Coronary artery (tissue), 2 donors: ENCODE data around the gene ASZ1.

Experiments used
- DNase-seq: peaks from one replicate; pipeline ENCODE4 v3.0.0-alpha.2; 2017; ENCODE audit warnings: low spot score
- H3K27ac ChIP-seq, 2 donors: fragments of 200-600 bp; sonication (generic); one replicate each; pipeline ENCODE4 v1.5.1; 2016 to 2019
- H3K4me3 ChIP-seq: fragments of 200-600 bp; sonication (generic); 2 replicates; pipeline ENCODE4 v1.5.1; 2016; ENCODE audit warnings: mild to moderate bottlenecking, moderate library complexity
- TF ChIP-seq, protein P1 (sequence below): fragments of 200-600 bp; sonication (generic); IDR thresholded peaks from one replicate; pipeline ENCODE4 v1.5.1; 2019; ENCODE audit warnings: antibody characterized with exemption

Gene ASZ1

DNA sequence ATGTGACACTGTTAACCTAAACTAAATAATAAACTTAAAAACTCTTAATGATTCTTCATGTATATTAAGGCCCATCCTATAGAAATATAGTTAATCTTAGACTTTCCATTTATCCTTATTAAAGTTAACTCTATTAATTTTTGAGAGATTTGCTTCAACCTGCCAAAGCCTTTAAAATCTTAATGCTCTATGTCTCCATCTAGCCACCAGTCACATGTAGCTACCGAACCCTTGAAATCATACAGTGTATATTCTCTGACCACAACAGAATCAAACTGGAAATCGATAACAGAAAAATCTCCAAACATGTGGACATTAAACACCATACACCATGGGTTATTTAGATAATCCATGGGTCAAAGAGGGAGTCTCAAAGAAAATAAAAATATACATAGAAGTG, 51.9 kb downstream of the ASZ1 start:
- DNase-seq: no peak
- TF ChIP-seq, protein P1, sequence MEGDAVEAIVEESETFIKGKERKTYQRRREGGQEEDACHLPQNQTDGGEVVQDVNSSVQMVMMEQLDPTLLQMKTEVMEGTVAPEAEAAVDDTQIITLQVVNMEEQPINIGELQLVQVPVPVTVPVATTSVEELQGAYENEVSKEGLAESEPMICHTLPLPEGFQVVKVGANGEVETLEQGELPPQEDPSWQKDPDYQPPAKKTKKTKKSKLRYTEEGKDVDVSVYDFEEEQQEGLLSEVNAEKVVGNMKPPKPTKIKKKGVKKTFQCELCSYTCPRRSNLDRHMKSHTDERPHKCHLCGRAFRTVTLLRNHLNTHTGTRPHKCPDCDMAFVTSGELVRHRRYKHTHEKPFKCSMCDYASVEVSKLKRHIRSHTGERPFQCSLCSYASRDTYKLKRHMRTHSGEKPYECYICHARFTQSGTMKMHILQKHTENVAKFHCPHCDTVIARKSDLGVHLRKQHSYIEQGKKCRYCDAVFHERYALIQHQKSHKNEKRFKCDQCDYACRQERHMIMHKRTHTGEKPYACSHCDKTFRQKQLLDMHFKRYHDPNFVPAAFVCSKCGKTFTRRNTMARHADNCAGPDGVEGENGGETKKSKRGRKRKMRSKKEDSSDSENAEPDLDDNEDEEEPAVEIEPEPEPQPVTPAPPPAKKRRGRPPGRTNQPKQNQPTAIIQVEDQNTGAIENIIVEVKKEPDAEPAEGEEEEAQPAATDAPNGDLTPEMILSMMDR: no peak
- Histone ChIP-seq H3K27ac (no peak overlapping the region), H3K4me3 (no peak overlapping the region)

DNA sequence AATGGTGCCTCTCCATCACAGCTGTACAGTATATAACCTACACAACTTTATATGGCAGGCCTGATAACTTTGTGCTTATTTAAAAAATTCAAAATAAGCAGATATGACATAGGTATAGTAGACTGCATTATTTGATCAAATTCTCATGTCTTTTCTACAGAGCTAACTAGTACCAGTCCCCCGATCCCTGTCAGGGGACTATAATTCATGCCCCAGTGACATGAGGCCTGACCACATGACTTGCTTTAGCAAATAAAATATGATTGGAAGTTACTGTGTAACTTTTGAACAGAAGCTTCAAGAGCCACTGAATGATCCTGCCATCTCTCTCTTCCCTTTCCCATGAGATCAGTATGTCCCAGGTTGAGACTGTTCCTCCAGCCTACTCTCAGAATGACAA, 55.2 kb downstream of the ASZ1 start:
- Histone ChIP-seq H3K27ac (no peak overlapping the region), H3K4me3 (no peak overlapping the region)
- no peak for DNase-seq
- TF ChIP-seq, protein P1: no peak

DNA sequence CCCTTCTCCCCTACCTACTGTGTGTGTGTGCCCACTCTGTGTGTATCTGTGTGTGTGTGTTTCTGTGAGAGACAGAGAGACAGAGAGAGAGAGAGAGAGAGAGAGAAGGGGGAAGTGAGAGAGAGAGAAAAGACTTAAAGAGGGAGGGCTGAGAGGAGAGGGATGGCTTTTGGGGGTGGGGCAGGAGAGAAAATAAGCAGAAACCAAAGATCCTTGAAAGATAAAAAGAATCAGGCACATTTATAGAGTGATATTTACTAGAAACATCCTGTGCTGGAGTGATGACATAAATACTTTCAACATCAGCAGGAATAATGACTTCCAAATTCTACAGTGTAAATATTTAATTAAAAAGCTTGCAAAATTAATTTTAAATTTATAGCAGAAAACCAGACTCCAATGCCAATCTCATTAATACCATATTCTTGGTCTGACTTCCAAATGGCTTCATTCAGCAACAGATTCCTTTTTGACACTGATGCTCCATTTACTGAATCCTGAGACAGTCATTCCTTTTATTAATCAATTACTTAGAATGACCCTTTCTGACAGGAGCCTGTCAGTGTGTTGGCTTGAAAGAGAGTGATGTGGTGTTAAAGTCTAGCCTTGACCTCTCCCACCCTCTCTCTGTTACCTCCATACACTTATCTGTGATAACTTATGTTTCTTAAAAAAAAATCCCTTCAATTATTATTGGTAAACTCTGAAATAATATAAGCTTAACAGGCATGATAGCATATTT, 62.8 kb downstream of the ASZ1 start:
- TF ChIP-seq, protein P1: no peak
- no peak for DNase-seq
- H3K27ac ChIP-seq: no peak overlapping the region
- H3K4me3 ChIP-seq: no peak overlapping the region

DNA sequence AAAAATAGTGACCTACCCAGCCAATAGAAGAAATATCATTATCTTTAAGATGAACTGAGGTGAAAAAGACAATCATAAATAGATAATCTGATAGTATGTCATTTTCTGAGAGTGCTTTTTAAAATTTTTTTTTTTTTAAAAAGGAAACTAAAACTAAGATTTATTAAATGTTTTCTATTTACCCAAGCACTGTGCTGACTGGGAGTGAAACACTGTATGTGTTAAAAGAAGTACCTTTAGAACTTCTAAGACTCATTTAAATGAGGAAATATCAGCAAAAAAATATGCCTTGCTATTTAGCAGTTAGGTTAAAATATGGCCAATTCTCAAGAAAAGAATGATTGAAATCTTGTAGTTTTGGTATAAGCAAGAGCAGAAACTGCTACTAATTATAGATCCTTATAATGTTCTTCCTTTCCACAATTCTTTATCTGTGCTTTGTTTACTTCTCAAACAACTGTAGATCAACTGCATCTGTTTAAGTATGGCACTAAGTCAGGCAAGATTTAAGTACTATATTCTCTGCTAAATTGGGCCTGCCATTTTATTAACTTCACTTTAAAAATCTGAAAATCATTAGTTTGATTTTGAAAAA, 64.9 kb downstream of the ASZ1 start:
- TF ChIP-seq, protein P1: no peak
- DNase-seq: no peak
- Histone ChIP-seq H3K4me3 (no peak overlapping the region), H3K27ac (no peak overlapping the region)

DNA sequence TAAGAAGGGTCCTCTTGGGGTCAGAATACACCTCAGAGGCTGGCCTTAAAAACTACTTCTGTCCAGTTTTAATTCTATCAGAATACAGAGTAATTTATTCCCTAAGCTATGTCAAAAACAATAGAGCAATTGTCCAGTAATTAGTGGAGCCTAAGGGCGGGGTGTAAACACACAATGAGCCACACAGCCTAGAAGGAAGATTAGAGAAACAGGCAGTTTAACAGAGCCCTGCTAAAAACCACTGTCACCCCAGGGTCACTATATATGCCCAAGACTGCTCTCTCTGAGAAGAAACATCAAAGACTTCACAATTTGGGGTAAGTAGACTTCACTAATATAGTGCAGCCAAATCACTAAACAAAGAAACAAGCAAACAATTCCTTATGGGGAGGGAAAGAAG, 77.3 kb downstream of the ASZ1 start:
- Histone ChIP-seq H3K27ac (no peak overlapping the region), H3K4me3 (no peak overlapping the region)
- TF ChIP-seq, protein P1: no peak
- no peak for DNase-seq

DNA sequence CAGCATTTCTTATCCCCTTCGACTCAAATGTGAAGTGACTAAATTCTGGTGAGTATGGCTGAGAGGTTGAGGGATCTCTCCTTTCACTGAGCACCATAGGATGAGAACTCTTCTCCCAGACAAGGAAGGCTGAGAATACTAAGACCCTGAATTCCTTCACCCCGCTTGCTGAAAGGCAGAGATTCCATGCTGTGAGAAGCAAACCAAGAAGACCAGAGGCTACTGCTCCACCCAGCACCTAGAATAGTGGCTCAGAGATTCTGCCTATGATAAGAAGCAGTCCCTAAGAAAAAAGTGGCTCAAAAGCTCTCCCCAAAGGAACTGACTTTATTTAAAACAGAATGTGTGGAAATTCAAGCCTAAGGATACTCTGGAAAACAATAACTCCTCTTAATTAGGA, 77.7 kb downstream of the ASZ1 start:
- TF ChIP-seq, protein P1: no peak
- no peak overlapping the region for H3K27ac ChIP-seq
- H3K4me3 ChIP-seq: no peak overlapping the region
- no peak for DNase-seq
